Adrenal gland (tissue), 5 donors: ENCODE measurements around the gene ZNF598.
"Not testable (repeated sequence)": the region's sequence is repeated elsewhere in the genome, so short reads cannot be mapped to it uniquely, and the experiment has no call there.

Source experiments
- CTCF ChIP-seq, 6 experiments: fragments of 450-650 bp in 4 of 6; fragments of 200-600 bp in 2 of 6; sonication (generic) in 1 of 6; IDR thresholded peaks; 1 replicate in 5 of 6; 2 replicates in 1 of 6; pipeline versions ENCODE4 v1.5.1 to v1.8.0; 2016 to 2021; ENCODE audit warnings: antibody characterized with exemption in 6 of 6, mild to moderate bottlenecking in 2 of 6, moderate library complexity in 1 of 6
- POLR2A ChIP-seq, 2 donors: fragments of 450-650 bp; IDR thresholded peaks; one replicate each; pipeline ENCODE4 v1.6.1; 2017; ENCODE audit warnings: antibody characterized with exemption in 2 of 2, mild to moderate bottlenecking in 2 of 2, moderate library complexity in 1 of 2
- donor health status: DM: no; HTN: no; CAD: no.

GRCh38 chr16:1958143-1958491, 51.5 kb downstream of the ZNF598 start:
- not testable (repeated sequence) for TF ChIP-seq CTCF, POLR2A (IDR thresholded peaks at IDR 0.05)
